ENCODE data around the gene LRRC26.

LRRC26 gene

GRCh38 chr9:137139468-137140150, 30.2 kb downstream of the LRRC26 start:
- Histone ChIP-seq H4K20me1 (ENCODE audit: insufficient read depth, low read length) (no peaks in the 10 kb centered on the region), H3K27me3 (ENCODE audit: insufficient read depth, low read length) (0 out of 2 replicates have a peak, but pooled peaks cover 7% of the 10 kb centered on the region), H3F3A (ENCODE audit: insufficient read depth, low read length) (no peaks in the 10 kb centered on the region), H3K79me2 (ENCODE audit: insufficient read depth, low read length) (no peaks in the 10 kb centered on the region), H2AFZ (ENCODE audit: low read length) (no peak overlapping the region), H3K9me2 (ENCODE audit: low read depth, low read length) (no peaks in the 10 kb centered on the region), H3K4me2 (ENCODE audit: low read length) (no peak overlapping the region), H3K9me3 (ENCODE audit: low read length) (no peaks in the 10 kb centered on the region), H3K4me3 (ENCODE audit: low read depth, low read length, poor library complexity, severe bottlenecking) (no peak overlapping the region), H3K27ac (ENCODE audit: low read depth, low read length, poor library complexity, severe bottlenecking) (no peak overlapping the region), H3K36me3 (ENCODE audit: insufficient read depth, low read length) (no peaks in the 10 kb centered on the region), H3K9ac (ENCODE audit: low read length) (no peak overlapping the region), H3K4me1 (ENCODE audit: insufficient read depth, low read length, severe bottlenecking) (no peaks in the 10 kb centered on the region)
- TF ChIP-seq EZH2 (IDR thresholded peaks at IDR 0.05; ENCODE audit: borderline replicate concordance, low read length) (no peak), CTCF (IDR thresholded peaks at IDR 0.05; ENCODE audit: low read length) (no peak)

GRCh38 chr9:137138722-137139467, 31.0 kb downstream of the LRRC26 start, which contains the start of gene GRIN1:
GRIN1 (plus strand) TSS chr9:137139154; CDS start chr9:137139487, 333 bp downstream.
- no peak for TF ChIP-seq EZH2 (IDR thresholded peaks at IDR 0.05; ENCODE audit: borderline replicate concordance, low read length)
- no peak for TF ChIP-seq CTCF (IDR thresholded peaks at IDR 0.05; ENCODE audit: low read length)
- H3K27ac ChIP-seq (ENCODE audit: low read depth, low read length, poor library complexity, severe bottlenecking): no peak within 1 kb of the TSS
- no peaks in the 10 kb centered on the region for H3K79me2 ChIP-seq (ENCODE audit: insufficient read depth, low read length)
- no peak within 1 kb of the TSS for H3K9ac ChIP-seq (ENCODE audit: low read length)
- H4K20me1 ChIP-seq (ENCODE audit: insufficient read depth, low read length): no peaks in the 10 kb centered on the region
- no peaks in the 10 kb centered on the region for H3F3A ChIP-seq (ENCODE audit: insufficient read depth, low read length)
- H3K4me1 ChIP-seq (ENCODE audit: insufficient read depth, low read length, severe bottlenecking): no peaks in the 10 kb centered on the region
- no peak within 1 kb of the TSS for H2AFZ ChIP-seq (ENCODE audit: low read length)
- H3K9me3 ChIP-seq (ENCODE audit: low read length): no peaks in the 10 kb centered on the region
- H3K4me2 ChIP-seq (ENCODE audit: low read length): no peak within 1 kb of the TSS
- no peaks in the 10 kb centered on the region for H3K9me2 ChIP-seq (ENCODE audit: low read depth, low read length)
- H3K36me3 ChIP-seq (ENCODE audit: insufficient read depth, low read length): no peaks in the 10 kb centered on the region
- H3K4me3 ChIP-seq (ENCODE audit: low read depth, low read length, poor library complexity, severe bottlenecking): no peak within 1 kb of the TSS
- 0 out of 2 replicates have a peak, but pooled peaks cover 7% of the 10 kb centered on the region for H3K27me3 ChIP-seq (ENCODE audit: insufficient read depth, low read length)

- no peaks in the 10 kb centered on the region for H4K20me1 ChIP-seq (ENCODE audit: insufficient read depth, low read length)
- H3K27ac ChIP-seq (ENCODE audit: low read depth, low read length, poor library complexity, severe bottlenecking): no peak overlapping the region
- no peak overlapping the region for H3K4me2 ChIP-seq (ENCODE audit: low read length)
- no peak overlapping the region for H3K4me3 ChIP-seq (ENCODE audit: low read depth, low read length, poor library complexity, severe bottlenecking)
- no peaks in the 10 kb centered on the region for H3K4me1 ChIP-seq (ENCODE audit: insufficient read depth, low read length, severe bottlenecking)
- H3K27me3 ChIP-seq (ENCODE audit: insufficient read depth, low read length): 0 out of 2 replicates have a peak, but pooled peaks cover 7% of the 10 kb centered on the region
- no peaks in the 10 kb centered on the region for H3F3A ChIP-seq (ENCODE audit: insufficient read depth, low read length)
- no peak overlapping the region for H3K9ac ChIP-seq (ENCODE audit: low read length)
- TF ChIP-seq EZH2 (IDR thresholded peaks at IDR 0.05; ENCODE audit: borderline replicate concordance, low read length) (no peak), CTCF (IDR thresholded peaks at IDR 0.05; ENCODE audit: low read length) (no peak)
- H3K9me3 ChIP-seq (ENCODE audit: low read length): no peaks in the 10 kb centered on the region
- no peaks in the 10 kb centered on the region for H3K79me2 ChIP-seq (ENCODE audit: insufficient read depth, low read length)
- H2AFZ ChIP-seq (ENCODE audit: low read length): no peak overlapping the region
- H3K36me3 ChIP-seq (ENCODE audit: insufficient read depth, low read length): no peaks in the 10 kb centered on the region
- H3K9me2 ChIP-seq (ENCODE audit: low read depth, low read length): no peaks in the 10 kb centered on the region
Observed at GRCh38 chr9:137138058-137138721, 31.7 kb downstream of the LRRC26 start.

Measured in OCI-LY1 (cell line).